SK-N-SH treated with all-trans-retinoic acid at 6 μM for 48 hours (cell line): ENCODE measurements around the gene LCAT.

Experiments
- ARNTL ChIP-seq: fragments of 450-650 bp; formaldehyde crosslinking; IDR thresholded peaks from 2 replicates; pipeline ENCODE4 v1.5.0; 2020; ENCODE audit warnings: low read depth, mild to moderate bottlenecking, moderate library complexity, borderline replicate concordance
- BACH2 ChIP-seq: fragments of 250-450 bp; sonication (Bioruptor Pico); IDR thresholded peaks from 2 replicates; pipeline ENCODE4 v1.9.0; 2021; ENCODE audit warnings: mild to moderate bottlenecking, borderline replicate concordance
- CSDC2 ChIP-seq: fragments of 250-450 bp; sonication (Bioruptor Pico); IDR thresholded peaks from 2 replicates; pipeline ENCODE4 v1.5.0; 2020; ENCODE audit warnings: mild to moderate bottlenecking, moderate library complexity
- PPARA ChIP-seq: fragments of 250-450 bp; sonication (Bioruptor Pico); IDR thresholded peaks from 2 replicates; pipeline ENCODE4 v1.5.0; 2020; ENCODE audit warnings: mild to moderate bottlenecking, borderline replicate concordance
- SNAI2 ChIP-seq: fragments of 250-450 bp; sonication (Bioruptor Pico); IDR thresholded peaks from 2 replicates; pipeline ENCODE4 v1.5.0; 2020; ENCODE audit warnings: mild to moderate bottlenecking, moderate library complexity
- ZFP30 ChIP-seq: fragments of 450-650 bp; formaldehyde crosslinking; IDR thresholded peaks from 2 replicates; pipeline ENCODE4 v1.5.0; 2022; ENCODE audit warnings: mild to moderate bottlenecking, moderate library complexity

- TF ChIP-seq PPARA = no peak
- no peak for TF ChIP-seq SNAI2 (CRISPR knock-in tag)
- no peak for TF ChIP-seq CSDC2
- TF ChIP-seq ZFP30 (CRISPR knock-in tag) = no peak
- TF ChIP-seq ARNTL (CRISPR knock-in tag) = no peak
- TF ChIP-seq BACH2 = no peak
Measured at GRCh38 chr16:67992661-67993206, 48.8 kb upstream of the LCAT start.
